ENCODE measurements around the gene LDAH. TPM values are rescaled to one million over a fixed set of nuclear protein-coding genes. Genes with fewer than 3 reads are reported as not detected.

The LDAH gene
- total RNA-seq, 1 donor = 25.0 TPM

DNA sequence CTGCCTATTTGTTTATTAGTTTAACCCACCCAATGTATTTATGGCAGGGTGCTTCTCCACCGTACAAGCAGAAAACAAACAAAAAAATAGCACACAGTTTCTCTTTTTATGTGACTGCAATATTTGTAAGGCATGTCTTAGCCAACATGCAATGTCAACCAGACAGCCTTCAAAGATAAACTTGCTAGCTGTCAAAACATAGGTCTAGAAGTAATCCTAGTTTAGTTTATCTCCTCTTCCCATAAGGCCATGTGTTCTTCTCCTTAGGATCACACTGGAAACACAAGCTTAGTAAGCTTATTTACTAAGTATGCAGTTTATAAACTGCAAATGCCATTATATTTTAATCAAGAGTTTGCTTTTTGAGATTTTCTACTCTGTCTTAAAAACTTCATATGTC, 75.6 kb downstream of the LDAH start:
- peak; percentile 56 for DNase-seq (ENCODE audit: low read depth)
- no peak overlapping the region for H3K4me3 ChIP-seq (ENCODE audit: low read depth, low read length)
- TF ChIP-seq, protein P1, sequence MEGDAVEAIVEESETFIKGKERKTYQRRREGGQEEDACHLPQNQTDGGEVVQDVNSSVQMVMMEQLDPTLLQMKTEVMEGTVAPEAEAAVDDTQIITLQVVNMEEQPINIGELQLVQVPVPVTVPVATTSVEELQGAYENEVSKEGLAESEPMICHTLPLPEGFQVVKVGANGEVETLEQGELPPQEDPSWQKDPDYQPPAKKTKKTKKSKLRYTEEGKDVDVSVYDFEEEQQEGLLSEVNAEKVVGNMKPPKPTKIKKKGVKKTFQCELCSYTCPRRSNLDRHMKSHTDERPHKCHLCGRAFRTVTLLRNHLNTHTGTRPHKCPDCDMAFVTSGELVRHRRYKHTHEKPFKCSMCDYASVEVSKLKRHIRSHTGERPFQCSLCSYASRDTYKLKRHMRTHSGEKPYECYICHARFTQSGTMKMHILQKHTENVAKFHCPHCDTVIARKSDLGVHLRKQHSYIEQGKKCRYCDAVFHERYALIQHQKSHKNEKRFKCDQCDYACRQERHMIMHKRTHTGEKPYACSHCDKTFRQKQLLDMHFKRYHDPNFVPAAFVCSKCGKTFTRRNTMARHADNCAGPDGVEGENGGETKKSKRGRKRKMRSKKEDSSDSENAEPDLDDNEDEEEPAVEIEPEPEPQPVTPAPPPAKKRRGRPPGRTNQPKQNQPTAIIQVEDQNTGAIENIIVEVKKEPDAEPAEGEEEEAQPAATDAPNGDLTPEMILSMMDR (IDR thresholded peaks at IDR 0.05; ENCODE audit: insufficient read depth, low read depth, low read length) = no peak

- DNase-seq (ENCODE audit: low read depth) = no peak
- no peak overlapping the region for H3K4me3 ChIP-seq (ENCODE audit: low read depth, low read length)
- TF ChIP-seq, protein P1 (IDR thresholded peaks at IDR 0.05; ENCODE audit: insufficient read depth, low read depth, low read length) = no peak
These were observed 76.9 kb downstream of the LDAH start for GRCh38 chr2:20745924-20746555.

DNA sequence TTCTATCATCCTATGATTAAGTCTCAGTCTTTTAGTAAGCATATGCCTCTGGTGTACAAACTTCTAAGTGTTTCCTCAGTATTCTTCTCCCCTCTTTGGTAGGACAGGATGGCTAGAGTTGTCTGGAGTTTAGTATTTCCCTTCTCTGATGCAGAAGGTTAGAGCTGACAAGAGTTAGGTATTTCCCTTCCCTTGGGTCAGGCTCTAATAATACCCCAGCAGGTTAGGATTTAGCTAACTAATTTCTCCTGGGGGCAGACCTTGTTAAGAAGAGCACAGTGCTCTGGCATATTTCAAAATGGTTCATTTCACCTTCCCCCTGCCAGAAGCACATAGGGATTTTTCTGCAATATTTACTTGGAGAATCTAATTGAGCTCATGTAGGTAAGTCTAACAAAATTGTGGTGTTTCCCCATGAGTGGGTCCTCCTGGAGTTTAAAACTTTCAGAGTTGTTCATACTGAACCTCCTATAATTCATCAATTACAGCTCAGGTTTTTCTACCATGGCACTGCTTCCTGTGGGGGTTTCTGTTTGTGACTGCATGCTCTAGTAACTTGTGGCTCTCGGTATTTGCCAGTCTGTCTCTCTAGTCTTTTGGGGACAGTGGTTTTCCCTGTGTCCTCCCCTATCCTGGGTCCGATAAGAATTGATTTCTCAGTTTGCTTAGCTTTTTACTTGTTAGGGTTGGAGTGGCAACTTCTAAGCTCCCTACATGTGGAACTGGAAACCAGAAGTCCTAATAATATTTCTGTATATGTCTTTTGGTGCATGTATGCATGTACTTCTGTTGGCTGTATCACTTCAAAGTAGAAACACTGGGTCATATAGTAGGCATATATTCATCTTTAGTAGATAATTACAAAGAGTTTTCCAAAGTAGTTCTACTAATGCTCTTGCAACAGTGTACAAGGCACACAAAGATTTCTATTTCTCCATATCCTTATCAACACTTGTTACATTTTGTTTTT, 78.2 kb downstream of the LDAH start:
- TF ChIP-seq, protein P1 (IDR thresholded peaks at IDR 0.05; ENCODE audit: insufficient read depth, low read depth, low read length) = no peak
- H3K4me3 ChIP-seq (ENCODE audit: low read depth, low read length) = no peak overlapping the region
- no peak for DNase-seq (ENCODE audit: low read depth)

GRCh38 chr2:20738772-20739171, 84.1 kb downstream of the LDAH start:
- no peak for DNase-seq (ENCODE audit: low read depth)
- no peak overlapping the region for H3K4me3 ChIP-seq (ENCODE audit: low read depth, low read length)
- TF ChIP-seq, protein P1 (IDR thresholded peaks at IDR 0.05; ENCODE audit: insufficient read depth, low read depth, low read length) = no peak

DNA sequence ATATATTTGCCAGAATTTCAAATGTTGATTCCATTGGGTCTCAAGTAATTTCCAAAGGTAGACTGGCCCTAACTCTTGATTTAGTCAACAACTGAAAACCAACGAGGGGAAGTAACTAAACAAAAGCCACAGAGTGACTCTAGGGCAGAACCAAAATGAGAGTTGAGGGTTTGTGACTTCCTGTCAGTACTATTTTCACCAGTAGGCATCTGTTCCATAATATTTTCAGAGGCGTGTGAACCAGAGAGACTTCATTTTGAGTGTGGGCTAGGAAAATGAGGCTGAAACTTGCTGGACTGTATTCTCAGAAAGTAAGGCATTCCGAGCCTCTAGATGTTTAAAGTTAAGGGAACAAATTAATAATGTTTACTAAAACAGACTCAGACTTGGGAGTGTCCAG, 85.4 kb downstream of the LDAH start:
- TF ChIP-seq, protein P1 (IDR thresholded peaks at IDR 0.05; ENCODE audit: insufficient read depth, low read depth, low read length) = no peak
- H3K4me3 ChIP-seq (ENCODE audit: low read depth, low read length) = no peak overlapping the region
- no peak for DNase-seq (ENCODE audit: low read depth)

DNA sequence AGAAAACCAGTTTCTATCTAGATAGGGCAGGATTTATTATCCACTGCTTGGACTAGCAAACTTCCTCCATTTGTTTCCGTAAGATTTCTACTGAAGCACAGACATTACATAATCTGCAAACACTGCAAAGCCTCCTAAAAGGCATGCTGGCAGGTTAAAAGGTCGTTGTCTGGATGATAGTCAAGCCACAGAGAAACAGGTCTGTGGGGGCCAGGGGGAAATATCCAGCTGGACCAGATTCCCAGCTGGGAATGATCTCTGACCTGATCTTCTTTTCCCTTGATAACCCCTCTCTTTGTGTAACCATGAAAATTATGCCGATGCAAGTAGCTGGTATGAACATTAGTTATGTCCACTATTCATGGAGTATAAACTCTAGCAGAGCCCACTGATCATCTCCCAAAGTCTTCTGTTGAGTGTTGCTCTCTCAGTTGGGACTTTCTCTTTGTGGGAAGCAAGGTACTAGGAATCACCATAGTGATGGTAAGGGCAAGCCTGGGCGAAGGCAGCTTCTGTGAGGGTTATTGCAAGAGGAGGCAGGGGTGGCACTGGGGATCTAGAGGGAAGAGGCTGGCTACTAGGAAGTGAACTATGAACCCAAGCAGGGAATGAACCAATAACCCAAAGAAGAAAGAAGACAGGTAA, 94.7 kb downstream of the LDAH start:
- TF ChIP-seq, protein P1 (IDR thresholded peaks at IDR 0.05; ENCODE audit: insufficient read depth, low read depth, low read length) = no peak
- DNase-seq (ENCODE audit: low read depth) = peak; percentile 75
- no peak overlapping the region for H3K4me3 ChIP-seq (ENCODE audit: low read depth, low read length)

Measured in fibroblast of villous mesenchyme (primary cell).